Smooth muscle cell (in vitro differentiated cells): ENCODE data around the gene DIPK1A. TPM values are rescaled to one million over a fixed set of nuclear protein-coding genes. Genes with fewer than 3 reads are reported as not detected.
A peak's percentile ranks its signal among the peaks of the same experiment; 100 is the strongest.

Experiments
- DNase-seq: peaks from one replicate; lab custom pipeline; 2025; ENCODE audit not compliant: unreplicated experiment; lab: John Stamatoyannopoulos, UW
- H2AFZ ChIP-seq: fragments of 200-600 bp; sonication (generic); 2 replicates; pipeline ENCODE4 v1.6.0; 2016; ENCODE audit warnings: antibody characterized with exemption, low read depth, mild to moderate bottlenecking
- H3F3A ChIP-seq: fragments of 200-600 bp; sonication (generic); 2 replicates; pipeline ENCODE4 v1.6.0; 2017; ENCODE audit warnings: antibody characterized with exemption, low read depth
- H3K27ac ChIP-seq: fragments of 200-600 bp; sonication (generic); 2 replicates; pipeline ENCODE4 v1.5.1; 2016; ENCODE audit warnings: low read depth, mild to moderate bottlenecking
- H3K27me3 ChIP-seq: fragments of 200-600 bp; sonication (generic); 2 replicates; pipeline ENCODE4 v1.6.1; 2016; ENCODE audit warnings: low read depth, mild to moderate bottlenecking
- H3K36me3 ChIP-seq: fragments of 200-600 bp; sonication (generic); 2 replicates; pipeline ENCODE4 v1.5.1; 2016; ENCODE audit warnings: low read depth
- H3K4me1 ChIP-seq: fragments of 200-600 bp; sonication (generic); 2 replicates; pipeline ENCODE4 v1.5.1; 2016; ENCODE audit warnings: low read depth
- H3K4me2 ChIP-seq: fragments of 200-600 bp; sonication (generic); 2 replicates; pipeline ENCODE4 v1.6.0; 2016; ENCODE audit warnings: mild to moderate bottlenecking
- H3K4me3 ChIP-seq: fragments of 200-600 bp; sonication (generic); 2 replicates; pipeline ENCODE4 v1.5.1; 2016; ENCODE audit warnings: mild to moderate bottlenecking
- H3K79me2 ChIP-seq: fragments of 200-600 bp; sonication (generic); 2 replicates; pipeline ENCODE4 v1.6.0; 2016; ENCODE audit warnings: low read depth, mild to moderate bottlenecking
- H3K9ac ChIP-seq: fragments of 200-600 bp; sonication (generic); 2 replicates; pipeline ENCODE4 v1.6.0; 2016; ENCODE audit warnings: low read depth
- H3K9me3 ChIP-seq: fragments of 200-600 bp; sonication (generic); replicated peaks from 2 replicates; pipeline ENCODE4 v1.5.1; 2016; ENCODE audit warnings: low read depth
- H4K20me1 ChIP-seq: fragments of 200-600 bp; sonication (generic); 2 replicates; pipeline ENCODE4 v1.6.0; 2016; ENCODE audit warnings: low read depth
- WGBS: methylation state at CpG from one replicate; pipeline ENCODE4 v1.1.7; 2016; ENCODE audit warnings: low lambda C conversion rate; 5-methylcytosine and 5-hydroxymethylcytosine counted together
- polyA plus RNA-seq: library from polyadenylated mRNA; unstranded; fragments of >200 nt; fragmentation: Nextera tagmentation; extraction: Ambion mirVana; gene quantifications from 2 replicates; pipeline ENCODE4 v1.2.1, GENCODE V29; 2016
- total RNA-seq: library from RNA; depleted of rRNA; stranded (reverse); fragments of >200 nt; gene quantifications from 2 replicates; pipeline ENCODE4 v1.2.3, GENCODE V29; 2014
- TF ChIP-seq, protein P1 (sequence below): fragments of 200-600 bp; sonication (generic); IDR thresholded peaks from 2 replicates; pipeline ENCODE4 v1.5.1; 2017; ENCODE audit warnings: borderline replicate concordance, mild to moderate bottlenecking, antibody characterized with exemption; ENCODE audit not compliant: insufficient read depth, poor library complexity, severe bottlenecking

The DIPK1A gene
- total and polyA plus RNA-seq, 2 experiments from 2014 or later: 7.3 to 8.3 TPM

DNA sequence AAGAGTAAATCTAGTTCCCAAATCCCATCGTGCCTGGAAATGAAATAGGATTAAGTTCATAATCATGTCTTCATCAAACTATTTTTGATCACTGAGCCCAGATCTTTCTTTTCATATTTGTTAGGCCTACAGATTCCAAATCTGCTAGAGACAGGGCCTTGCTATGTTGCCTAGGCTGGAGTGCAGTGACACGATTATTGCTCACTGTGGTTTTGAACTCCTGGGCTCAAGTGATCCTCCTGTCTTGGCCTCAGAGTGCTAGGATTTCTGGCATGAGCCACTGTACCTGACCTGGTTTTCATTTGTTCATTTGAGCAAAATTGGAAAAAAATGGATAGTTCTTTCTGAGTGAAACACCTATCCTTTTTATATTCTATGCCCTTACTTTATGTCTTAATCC, 28.0 kb upstream of the DIPK1A start:
- no peak overlapping the region for H3K27ac ChIP-seq
- DNase-seq: no peak

DNA sequence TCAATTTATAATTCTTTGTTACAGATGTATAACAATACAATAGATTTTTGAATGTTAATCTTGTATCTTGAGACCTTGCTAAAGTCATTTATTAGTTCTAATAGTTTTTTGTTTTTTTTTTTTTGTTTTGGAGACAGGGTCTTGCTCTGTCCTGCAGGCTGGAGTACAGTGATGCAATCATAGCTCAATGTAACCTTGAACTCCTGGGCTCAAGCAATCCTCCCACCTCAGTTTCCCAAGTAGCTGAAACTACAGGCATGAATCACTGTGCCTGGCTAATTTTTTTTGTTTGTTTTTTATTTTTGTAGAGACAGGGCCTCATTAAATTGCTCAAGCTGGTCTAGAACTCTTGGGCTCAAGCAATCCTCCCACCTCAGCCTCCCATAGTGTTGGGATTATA, 26.2 kb upstream of the DIPK1A start:
- H3K4me1 ChIP-seq: no peaks in the 10 kb centered on the region
- H3K4me2 ChIP-seq: no peak overlapping the region
- H3K9me3 ChIP-seq: no peaks in the 10 kb centered on the region
- no peak overlapping the region for H3K27ac ChIP-seq
- H3K4me3 ChIP-seq: no peak overlapping the region
- no peak overlapping the region for H3K9ac ChIP-seq
- H3K36me3 ChIP-seq: no peaks in the 10 kb centered on the region
- H3K27me3 ChIP-seq: no peaks in the 10 kb centered on the region
- H3F3A ChIP-seq: no peaks in the 10 kb centered on the region
- no peaks in the 10 kb centered on the region for H4K20me1 ChIP-seq
- no peak for DNase-seq
- TF ChIP-seq, protein P1, sequence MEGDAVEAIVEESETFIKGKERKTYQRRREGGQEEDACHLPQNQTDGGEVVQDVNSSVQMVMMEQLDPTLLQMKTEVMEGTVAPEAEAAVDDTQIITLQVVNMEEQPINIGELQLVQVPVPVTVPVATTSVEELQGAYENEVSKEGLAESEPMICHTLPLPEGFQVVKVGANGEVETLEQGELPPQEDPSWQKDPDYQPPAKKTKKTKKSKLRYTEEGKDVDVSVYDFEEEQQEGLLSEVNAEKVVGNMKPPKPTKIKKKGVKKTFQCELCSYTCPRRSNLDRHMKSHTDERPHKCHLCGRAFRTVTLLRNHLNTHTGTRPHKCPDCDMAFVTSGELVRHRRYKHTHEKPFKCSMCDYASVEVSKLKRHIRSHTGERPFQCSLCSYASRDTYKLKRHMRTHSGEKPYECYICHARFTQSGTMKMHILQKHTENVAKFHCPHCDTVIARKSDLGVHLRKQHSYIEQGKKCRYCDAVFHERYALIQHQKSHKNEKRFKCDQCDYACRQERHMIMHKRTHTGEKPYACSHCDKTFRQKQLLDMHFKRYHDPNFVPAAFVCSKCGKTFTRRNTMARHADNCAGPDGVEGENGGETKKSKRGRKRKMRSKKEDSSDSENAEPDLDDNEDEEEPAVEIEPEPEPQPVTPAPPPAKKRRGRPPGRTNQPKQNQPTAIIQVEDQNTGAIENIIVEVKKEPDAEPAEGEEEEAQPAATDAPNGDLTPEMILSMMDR: no peak
- no peak overlapping the region for H2AFZ ChIP-seq
- no peaks in the 10 kb centered on the region for H3K79me2 ChIP-seq

More for the DNA sequence above, 28.0 kb upstream of the DIPK1A start:
- Histone ChIP-seq H3K27me3 (no peaks in the 10 kb centered on the region), H4K20me1 (no peaks in the 10 kb centered on the region), H3K4me2 (no peak overlapping the region), H3K4me3 (no peak overlapping the region), H3K4me1 (no peaks in the 10 kb centered on the region), H3F3A (no peaks in the 10 kb centered on the region), H3K36me3 (no peaks in the 10 kb centered on the region), H3K9me3 (no peaks in the 10 kb centered on the region), H3K79me2 (no peaks in the 10 kb centered on the region), H3K9ac (no peak overlapping the region), H2AFZ (no peak overlapping the region)
- TF ChIP-seq, protein P1: no peak
- 74% methylated on average over 2 of the region's 2 CpGs for WGBS

DNA sequence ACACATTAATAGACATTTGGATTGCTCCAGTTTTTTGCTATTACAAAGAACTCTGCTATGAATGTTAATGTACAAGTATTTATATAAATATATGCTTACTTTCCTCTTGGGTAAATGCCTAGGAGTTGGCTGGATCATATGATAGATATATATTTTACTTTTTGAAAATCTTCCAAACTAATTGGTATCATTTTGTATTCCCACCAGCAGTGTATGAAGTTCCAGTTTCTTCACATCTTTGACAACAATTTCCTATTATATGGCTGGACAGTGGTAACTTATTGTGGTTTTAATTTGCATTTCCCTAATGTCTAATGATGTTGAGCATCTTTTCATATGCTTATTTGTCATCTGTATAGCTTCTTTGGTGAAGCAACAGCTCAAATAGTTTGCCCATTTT, 23.8 kb upstream of the DIPK1A start:
- H4K20me1 ChIP-seq: no peaks in the 10 kb centered on the region
- H3K27ac ChIP-seq: no peak overlapping the region
- no peak overlapping the region for H3K4me2 ChIP-seq
- no peaks in the 10 kb centered on the region for H3K4me1 ChIP-seq
- no peak overlapping the region for H3K4me3 ChIP-seq
- no peaks in the 10 kb centered on the region for H3K36me3 ChIP-seq
- no peak overlapping the region for H3K9ac ChIP-seq
- no peak for DNase-seq
- no peak overlapping the region for H2AFZ ChIP-seq
- H3K9me3 ChIP-seq: no peaks in the 10 kb centered on the region
- H3F3A ChIP-seq: no peaks in the 10 kb centered on the region
- TF ChIP-seq, protein P1: no peak
- no peaks in the 10 kb centered on the region for H3K79me2 ChIP-seq
- H3K27me3 ChIP-seq: no peaks in the 10 kb centered on the region

DNA sequence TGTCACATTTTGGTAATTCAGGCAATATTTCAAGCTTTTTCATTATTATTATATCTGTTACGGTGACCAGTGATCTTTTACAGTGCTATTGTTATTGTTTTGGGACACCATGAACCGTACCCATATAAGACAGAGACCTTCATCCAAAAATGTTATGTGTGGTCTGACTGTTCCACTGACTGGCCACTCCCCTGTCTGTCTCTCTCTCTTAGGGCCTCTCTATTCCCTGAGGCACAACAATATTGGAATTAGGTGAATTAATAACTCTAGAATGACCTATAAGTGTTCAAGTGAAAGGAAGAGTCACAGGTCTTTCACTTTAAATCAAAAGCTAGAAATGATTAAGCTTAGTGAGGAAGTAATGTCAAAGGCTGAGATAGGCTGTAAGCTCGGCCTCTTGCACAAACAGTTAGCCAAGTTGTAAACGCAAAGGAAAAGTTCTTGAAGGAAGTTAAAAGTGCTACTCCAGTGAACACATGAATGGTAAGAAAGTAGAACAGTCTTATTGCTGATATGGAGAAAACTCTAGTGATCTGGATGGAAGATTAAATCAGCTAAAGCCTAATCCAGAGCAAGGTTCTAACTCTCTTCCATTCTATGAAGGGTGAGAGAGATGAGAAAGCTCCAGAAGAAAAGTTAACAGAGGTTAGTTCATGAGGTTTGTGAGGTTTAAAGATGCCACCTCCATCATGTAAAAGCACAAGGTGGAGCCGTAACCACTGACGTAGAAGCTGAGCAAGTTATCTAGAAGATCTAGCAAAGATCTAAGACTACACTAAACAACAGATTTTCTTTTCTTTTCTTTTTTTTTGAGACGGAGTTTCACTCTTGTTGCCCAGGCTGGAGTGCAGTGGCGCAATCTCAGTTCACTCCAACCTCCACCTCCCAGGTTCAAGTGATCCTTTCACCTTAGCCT, 19.7 kb upstream of the DIPK1A start:
- no peaks in the 10 kb centered on the region for H4K20me1 ChIP-seq
- H3F3A ChIP-seq: no peaks in the 10 kb centered on the region
- H3K79me2 ChIP-seq: no peaks in the 10 kb centered on the region
- H3K36me3 ChIP-seq: no peaks in the 10 kb centered on the region
- no peak overlapping the region for H3K4me2 ChIP-seq
- no peaks in the 10 kb centered on the region for H3K27me3 ChIP-seq
- 84% methylated on average over 8 of the region's 8 CpGs for WGBS
- TF ChIP-seq, protein P1: no peak
- no peak for DNase-seq
- no peaks in the 10 kb centered on the region for H3K9me3 ChIP-seq
- H3K9ac ChIP-seq: no peak overlapping the region
- H3K4me1 ChIP-seq: no peaks in the 10 kb centered on the region
- H3K4me3 ChIP-seq: no peak overlapping the region
- H3K27ac ChIP-seq: no peak overlapping the region
- peak overlapping the region; percentile 33 for H2AFZ ChIP-seq
